ENCODE results near the gene ERC1.

DNA sequence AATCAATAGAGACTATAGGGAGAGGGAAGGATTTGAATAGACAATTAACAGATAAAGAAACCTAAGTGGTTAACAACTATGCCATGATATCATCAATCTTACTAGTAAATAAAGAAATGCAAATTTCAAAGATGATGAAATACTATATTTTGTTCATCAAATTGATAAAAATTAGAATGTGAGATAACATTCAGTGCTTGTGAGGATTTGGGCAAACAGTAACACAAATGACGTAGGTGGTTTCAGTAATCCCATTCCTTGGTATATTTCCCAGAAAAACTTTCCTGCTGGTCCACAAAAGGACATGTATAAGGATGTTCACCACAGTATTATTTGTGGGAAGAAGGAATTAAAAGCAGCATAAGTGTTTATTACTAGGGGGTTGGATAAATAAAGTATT is 136.0 kb downstream of the ERC1 start:
- TF ChIP-seq, protein P1, sequence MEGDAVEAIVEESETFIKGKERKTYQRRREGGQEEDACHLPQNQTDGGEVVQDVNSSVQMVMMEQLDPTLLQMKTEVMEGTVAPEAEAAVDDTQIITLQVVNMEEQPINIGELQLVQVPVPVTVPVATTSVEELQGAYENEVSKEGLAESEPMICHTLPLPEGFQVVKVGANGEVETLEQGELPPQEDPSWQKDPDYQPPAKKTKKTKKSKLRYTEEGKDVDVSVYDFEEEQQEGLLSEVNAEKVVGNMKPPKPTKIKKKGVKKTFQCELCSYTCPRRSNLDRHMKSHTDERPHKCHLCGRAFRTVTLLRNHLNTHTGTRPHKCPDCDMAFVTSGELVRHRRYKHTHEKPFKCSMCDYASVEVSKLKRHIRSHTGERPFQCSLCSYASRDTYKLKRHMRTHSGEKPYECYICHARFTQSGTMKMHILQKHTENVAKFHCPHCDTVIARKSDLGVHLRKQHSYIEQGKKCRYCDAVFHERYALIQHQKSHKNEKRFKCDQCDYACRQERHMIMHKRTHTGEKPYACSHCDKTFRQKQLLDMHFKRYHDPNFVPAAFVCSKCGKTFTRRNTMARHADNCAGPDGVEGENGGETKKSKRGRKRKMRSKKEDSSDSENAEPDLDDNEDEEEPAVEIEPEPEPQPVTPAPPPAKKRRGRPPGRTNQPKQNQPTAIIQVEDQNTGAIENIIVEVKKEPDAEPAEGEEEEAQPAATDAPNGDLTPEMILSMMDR (IDR thresholded peaks at IDR 0.05) = no peak
- TF ChIP-seq POLR2A (IDR thresholded peaks at IDR 0.05) = no peak

Measured in vagina (tissue), 2 donors.